ENCODE results near the gene YBX1.
A peak's percentile ranks its signal among the peaks of the same experiment; 100 is the strongest.

YBX1 gene

DNA sequence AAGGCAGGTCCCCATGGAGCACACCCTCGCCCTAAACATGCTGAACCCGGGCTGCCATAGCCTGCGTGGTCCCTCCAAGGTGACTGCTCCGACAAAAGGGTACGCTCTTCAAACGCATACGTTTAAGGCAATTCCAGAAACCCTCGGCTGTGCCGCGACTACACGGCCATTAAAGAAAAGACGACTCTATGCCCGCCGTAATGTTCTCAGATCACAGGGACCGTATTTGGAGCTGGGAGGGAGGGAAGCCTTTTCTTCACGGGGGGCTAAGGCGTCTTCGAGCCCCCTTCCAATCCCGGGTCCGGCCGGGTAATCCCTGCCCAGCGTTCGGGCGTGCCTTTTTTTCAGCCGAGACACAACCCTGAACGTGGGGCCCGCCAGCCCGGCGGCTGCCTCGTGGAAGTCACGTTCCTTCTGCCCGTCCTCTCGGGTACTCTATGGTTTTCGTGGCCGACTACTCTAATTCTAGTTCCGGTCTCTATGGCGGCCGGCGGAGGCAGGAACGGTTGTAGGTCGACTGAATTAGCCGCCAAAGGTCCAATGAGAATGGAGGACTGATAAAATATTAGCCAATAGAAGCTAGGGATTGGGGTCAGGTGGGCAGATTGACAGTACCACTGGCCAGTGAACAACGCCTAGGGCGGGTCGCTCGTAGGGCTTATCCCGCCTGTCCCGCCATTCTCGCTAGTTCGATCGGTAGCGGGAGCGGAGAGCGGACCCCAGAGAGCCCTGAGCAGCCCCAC, at the start of gene YBX1:
TSS of gene YBX1 (plus strand) at position 678 of the 743 bp plus-strand sequence. CDS start 148 bp downstream, outside the sequence.
- peak; percentile 83 to 98 (median 95) for DNase-seq

DNA sequence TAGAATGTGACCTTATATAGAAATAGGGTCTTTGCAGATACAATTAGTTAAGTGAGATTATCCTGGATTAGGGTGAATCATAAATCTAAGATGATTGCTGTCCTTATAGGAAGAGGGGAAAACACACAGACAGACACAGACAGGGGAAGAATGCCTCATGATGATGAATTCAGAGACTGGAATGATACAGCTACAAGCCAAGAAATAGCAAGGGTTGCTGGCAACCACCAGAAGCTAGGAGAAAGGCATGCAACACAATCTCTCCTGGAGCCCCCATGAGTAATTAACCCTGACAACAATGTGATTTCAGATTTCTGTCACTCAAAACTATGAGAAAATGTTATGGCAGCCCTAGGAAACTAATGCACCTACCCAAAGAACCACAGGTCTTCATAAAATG, 43.1 kb upstream of the YBX1 start:
- DNase-seq = no peak

DNA sequence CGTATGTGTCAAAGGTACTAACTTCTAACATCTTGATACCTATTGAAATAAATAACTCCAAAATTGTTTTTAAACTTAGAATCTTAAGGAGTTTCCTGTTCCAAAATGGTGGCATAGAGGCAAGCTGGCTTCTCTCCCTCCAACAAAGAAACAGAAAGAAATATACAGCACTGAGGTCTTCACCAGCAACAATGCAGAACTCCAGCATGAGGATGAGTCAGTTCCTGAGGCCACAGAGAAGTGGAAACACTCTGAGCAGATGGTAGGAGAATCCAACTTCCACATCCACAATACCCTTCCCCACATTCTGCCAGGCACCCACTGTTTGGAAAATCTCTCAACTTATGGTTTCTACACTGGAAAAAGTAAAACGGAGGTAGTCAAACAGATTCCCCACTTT, 36.2 kb upstream of the YBX1 start:
- no peak for DNase-seq

DNA sequence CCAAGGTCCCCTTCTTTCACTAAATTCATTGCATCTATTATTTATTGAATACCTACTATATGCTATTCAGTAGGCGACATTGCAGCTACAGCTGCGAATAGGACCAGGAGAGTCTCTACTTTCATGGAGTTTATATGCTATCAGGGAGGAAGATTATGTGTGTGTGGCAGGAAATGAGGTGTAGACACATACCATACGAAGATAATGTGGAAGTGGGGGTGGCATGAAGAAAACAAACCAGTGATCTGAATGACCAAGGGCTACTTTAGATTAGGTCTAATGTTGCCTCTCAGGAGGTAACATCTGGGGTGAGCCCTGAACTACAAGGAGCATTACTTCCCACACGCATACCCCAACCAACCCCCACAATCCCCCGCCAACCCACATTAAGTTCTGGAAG, 25.0 kb upstream of the YBX1 start:
- no peak for DNase-seq

DNA sequence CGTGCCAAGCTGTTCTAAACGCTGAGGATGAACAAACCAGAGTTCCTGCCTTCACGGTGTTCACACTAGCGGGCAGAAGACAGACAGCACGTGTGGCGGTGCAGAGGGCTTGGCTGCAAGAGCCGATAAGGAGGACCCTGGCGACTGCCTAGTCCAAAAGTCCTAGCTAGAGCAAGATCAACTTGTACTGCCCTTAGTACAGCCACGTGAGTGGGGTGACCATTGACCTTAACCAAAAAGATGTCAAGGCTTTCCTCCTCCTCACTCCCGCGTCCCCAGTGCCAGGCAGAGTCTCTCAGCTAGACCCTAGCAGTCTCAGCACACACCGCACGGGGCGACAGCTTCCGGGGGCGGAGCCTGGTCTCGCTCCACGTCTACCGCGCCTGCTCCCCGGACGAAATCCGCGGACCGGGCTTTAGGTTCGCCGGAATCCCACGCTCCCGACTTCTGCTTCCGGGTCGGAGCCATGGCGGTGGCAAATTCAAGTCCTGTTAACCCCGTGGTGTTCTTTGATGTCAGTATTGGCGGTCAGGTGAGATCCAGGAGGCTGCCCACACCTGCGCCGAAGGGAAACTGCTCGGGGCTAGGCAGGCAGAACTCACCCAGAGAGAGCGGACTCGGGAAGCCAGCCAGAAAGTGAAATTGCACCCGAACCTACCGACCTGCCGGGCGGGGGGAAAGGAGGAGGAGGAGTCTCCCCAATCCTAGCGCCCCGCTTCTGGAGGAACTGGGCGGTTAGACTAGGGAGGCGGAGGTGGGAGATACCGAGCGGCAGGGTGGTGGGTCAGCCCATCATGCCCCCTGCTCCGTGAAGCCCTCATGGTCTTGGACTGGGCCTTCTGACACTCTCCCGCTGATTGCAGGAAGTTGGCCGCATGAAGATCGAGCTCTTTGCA, 24.0 kb upstream of the YBX1 start, which contains the start of gene PPIH:
TSS of gene PPIH (plus strand) at position 443 of the 896 bp plus-strand sequence. CDS start at position 467, 24 bp downstream.
- peak; percentile 48 to 98 (median 90) for DNase-seq

- peak in 3 of 56 donors; percentile 15 to 26 (median 24) for DNase-seq
These were observed 23.3 kb upstream of the YBX1 start for GRCh38 chr1:42658877-42659337.

DNA sequence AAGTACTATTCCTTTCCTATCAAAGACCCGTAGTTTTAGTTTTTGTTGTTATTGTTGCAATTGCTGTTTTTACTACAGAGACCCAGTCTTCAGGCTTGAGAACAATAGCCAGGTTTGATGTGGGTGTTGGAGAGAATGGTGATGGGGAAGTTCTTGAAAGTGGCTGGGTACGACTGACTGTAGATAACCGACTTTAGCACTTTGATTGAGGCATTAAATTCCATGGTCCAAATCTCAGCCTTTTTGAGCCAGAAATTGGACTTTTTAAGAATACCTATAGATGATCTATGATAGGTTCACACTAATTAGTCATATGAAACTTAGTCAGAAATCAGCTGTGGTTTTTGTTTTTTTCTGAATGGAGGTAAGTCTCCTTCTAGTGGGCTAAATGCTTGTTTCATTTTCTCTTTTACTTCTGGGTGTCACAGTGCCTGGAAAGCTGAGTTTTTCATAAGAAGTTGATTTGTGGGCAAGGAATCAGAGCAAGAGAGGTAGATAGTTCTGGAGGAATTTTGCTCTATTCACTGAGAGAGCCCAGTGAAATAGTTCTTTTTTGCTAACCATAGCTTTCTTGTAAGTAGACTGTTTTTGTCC, 21.2 kb upstream of the YBX1 start:
- DNase-seq = no peak

DNA sequence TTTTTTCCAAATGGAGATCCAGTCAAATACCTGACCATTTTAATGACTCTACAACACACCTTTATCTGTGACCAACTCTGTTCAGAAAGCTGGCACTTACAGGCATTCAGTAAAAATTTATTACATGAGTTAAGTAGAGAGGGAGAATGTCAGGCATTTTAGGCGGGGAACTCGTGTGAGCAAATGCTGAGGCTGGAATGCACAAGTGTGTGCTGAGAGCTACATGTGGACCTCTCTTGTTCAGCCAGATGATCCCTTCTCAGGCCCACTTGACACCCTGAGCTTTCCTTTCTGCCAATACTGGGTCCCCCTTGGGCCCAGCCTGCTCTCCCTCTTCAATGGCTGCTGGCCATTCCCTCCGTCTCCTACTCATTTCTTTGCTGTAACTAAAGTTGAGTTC, 12.3 kb upstream of the YBX1 start:
- DNase-seq = no peak

DNA sequence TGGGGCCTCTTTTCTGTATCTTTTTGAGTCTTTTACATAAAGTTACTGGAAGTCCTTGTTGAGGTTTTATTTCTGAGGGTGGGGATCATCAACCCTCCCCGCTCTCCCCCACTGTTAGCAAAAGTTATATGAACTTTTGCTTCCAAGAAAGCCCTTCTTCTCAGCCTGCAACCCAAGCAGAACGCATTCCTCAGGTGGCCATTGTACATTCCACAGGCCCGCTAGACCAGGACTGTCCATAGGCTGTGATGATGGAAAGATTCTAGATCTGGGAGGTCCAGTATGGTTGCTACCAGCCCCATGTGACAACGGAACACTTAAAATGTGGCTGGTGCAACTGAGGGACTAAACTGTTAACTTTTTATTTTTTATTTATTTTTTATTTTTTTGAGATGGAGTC, 11.8 kb upstream of the YBX1 start:
- DNase-seq = no peak

DNA sequence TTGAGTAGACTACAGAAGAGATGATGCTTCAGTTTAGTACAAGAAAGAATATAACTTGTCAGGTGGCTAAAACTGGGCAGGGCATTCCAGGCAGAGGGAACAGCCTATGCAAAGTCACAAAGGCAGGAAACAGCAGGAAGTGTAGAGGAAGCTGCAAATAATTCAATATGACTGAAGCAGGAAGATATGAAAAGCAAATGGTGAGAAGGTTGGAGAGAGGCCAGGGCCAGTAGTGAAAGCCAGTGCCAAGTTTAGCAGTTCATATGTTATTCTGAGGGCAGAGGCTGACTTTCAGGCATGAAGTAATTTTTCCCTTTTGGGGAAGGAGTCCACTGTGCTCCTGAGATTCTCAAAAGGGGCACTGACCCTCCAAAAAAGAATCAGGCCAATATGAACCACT, 8.0 kb upstream of the YBX1 start:
- no peak for DNase-seq

GRCh38 chr1:42674682-42675081, 7.5 kb upstream of the YBX1 start:
- DNase-seq = no peak

DNA sequence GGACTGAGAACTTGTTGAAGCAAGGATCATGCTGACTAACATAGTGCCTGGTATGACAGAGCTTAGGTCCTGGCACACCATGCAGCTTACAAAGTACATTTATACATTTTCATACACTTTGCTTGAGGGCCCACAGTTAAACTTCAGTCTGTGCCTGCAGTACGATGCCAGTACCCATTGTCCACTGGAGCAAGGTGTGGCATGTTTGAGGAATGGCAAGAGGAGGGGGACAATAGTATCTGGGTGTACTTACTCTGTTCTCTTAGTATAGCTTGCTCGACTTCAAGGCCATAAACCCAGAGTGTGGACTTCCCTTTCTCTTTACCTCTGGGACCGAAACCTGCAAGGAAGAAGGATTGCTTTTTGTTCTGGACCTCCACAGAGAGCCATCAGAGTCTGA, 6.8 kb upstream of the YBX1 start:
- DNase-seq = no peak

GRCh38 chr1:42676534-42677087, 5.6 kb upstream of the YBX1 start:
- DNase-seq = no peak

- peak in 4 of 56 donors; percentile 3 to 30 (median 19) for DNase-seq
These were observed 2.7 kb upstream of the YBX1 start for GRCh38 chr1:42679364-42679983.

DNA sequence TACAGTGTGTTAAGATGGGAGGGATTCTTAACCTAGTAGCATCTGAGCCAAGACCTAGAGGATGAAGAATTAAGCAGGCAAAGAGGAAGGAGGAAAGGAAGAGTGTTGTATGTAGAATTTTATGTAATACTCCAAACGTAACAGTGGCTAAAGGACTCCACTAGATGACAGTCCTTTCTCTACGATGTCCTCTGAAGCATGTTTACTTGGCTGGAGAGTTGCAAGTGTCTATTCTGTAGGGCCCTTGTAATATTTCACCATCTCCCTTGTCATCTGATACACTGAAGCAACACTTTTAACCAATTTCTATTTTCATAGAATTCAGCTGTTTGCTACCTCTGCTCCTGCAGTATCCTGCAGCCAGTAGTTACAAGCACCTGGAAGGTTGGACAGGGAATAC, 2.2 kb upstream of the YBX1 start:
- DNase-seq = no peak

DNA sequence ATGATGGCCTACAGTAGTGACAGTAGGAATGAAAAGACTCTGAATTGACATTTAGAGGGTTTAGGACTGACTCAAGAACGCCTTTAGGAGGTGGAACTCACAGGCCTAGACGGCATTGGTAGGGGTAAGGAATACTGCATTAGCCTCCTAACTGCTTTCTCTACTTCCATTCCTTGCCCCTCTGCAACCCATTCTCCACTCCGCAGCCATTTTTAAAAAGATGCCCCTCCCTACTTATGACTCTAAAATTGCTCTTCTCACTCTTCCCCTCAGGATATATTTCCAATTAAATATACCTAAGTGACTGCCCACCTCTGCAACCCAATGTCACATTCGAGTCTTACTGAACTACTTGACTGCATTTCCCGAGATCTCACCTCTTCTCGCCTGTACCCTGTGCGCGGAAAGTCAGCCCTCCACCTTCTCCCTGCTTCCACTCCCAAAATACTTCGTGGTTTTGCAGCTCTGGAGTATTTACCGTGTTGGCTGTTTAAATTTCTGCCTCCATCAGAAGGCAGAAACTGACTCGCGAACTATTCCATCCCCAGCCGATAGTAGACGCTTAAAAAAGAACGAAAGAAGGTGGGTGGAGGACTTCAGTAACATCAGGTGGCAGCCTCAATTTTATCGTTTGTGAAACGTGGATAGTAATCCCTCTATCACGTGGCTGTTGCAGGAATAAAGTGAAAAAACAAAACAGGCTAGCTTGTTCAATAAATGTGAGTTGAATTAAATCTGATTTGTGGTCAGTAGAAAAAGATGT, 1.1 kb upstream of the YBX1 start:
- peak in 19 of 56 donors; percentile 0 to 25 (median 15) for DNase-seq

- DNase-seq = peak in 4 of 56 donors; percentile 27 to 65 (median 55)
These were observed 193 bp downstream of the YBX1 start for GRCh38 chr1:42682484-42682738.

DNA sequence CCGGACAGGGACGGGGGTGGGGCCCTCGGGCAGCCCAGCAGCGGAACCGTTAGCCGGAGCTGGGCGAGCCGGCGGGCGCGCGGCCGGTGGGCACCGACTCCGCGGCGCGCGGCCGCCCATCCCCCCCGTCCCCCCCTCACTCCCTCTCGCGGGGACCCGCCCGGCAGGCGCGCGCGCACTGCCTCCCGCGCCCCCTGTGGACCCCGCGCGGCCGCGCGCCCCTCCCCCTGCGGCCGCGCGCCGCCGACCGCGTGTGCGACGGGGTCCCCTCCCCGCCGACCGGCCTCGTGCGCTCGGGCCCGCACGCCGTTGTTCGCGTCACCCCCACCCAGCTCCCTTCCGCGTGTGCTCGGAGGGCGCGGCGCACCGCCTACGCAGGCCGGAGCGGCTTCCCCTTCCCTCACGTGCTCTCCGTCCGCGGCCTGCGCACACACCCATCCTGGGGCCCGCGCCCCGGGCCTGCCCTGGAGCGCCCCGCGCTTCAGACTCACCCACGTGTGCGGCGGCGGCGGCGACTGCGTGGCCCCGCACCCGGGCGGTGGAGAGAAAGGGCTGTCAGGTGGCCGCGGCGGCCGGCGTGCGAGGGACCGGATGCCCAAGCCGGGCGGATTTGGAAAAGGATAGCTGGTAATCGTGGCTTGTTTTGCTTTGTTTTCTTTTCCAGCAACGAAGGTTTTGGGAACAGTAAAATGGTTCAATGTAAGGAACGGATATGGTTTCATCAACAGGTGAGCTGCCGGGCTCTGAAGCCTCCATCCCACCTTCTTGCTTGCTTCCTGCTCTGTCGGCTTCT, 717 bp downstream of the YBX1 start:
- peak in 39 of 56 donors; percentile 4 to 81 (median 48) for DNase-seq

GRCh38 chr1:42684139-42684538, 1.9 kb downstream of the YBX1 start:
- DNase-seq = peak in 1 of 56 donors; percentile 3

DNA sequence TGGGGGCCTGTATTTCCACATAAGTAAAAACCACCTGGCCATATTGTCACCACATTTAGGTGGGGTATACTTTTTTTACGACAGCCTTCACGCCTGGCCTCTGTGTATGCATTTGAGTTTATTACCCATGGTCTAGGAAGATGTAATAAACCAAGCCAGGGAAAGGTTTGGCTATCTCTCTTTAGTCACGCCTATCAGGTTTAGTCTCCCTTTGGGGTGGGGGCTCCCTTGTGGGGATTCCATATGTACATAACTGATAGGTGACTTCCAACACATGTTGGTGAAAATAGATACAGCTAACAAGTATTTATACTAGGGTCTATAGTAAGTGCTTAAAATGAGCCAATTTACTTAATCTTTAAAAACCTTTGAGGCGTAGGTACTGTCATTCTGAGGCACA, 4.2 kb downstream of the YBX1 start:
- no peak for DNase-seq

Data from nucleus accumbens (tissue), 56 donors.